ENCODE results near the gene PTPN1. TPM values are rescaled to one million over a fixed set of nuclear protein-coding genes. Genes with fewer than 3 reads are reported as not detected.
"Not testable (repeated sequence)": the region's sequence is repeated elsewhere in the genome, so short reads cannot be mapped to it uniquely, and the experiment has no call there.

Gene PTPN1
- total RNA-seq, 1 donor from 2014 or later = 23.3 TPM

DNA sequence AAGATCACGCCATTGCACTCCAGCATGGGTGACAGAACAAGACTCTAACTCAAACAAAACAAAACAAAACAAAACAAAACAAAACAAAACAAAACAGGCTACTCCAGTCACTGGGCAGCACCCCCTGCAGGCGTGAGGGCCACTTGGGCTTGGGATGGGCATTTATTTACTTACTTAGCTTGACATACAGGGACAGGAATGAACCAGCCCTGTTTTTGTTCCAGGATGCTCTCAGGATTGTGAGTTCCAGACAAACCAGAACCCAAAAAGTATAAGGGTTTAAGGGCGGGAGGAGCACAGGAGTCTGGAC, 4.0 kb upstream of the PTPN1 start:
- ATAC-seq (no peak), DNase-seq (ENCODE audit: missing footprints) (no peak)
- intact Hi-C loops (cut with DNase I) = loop anchor here (10.0 kb wide), 1 partner anchor 239 kb away; no protein-coding TSS in a partner anchor

DNA sequence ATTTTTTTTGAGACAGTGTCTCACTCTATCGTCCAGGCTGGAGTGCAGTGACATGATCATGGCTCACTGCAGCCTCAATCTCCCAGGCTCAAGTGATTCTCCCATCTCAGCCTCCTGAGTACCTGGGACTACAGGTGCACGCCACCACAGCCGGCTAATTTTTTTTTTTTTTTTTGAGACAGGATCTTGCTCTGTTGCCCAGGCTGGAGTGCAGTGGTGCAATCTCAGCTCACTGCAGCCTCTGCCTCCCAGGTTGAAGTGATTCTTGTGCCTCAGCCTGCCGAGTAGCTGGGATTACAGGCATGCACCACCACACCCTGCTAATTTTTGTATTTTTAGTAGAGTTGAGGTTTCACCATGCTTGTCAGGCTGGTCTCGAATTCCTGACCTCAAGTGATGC, 2.4 kb upstream of the PTPN1 start:
- not testable (repeated sequence) for ATAC-seq; DNase-seq (ENCODE audit: missing footprints)
- intact Hi-C loops (cut with DNase I) = loop anchor here (10.0 kb wide), 1 partner anchor 237 kb away; no protein-coding TSS in a partner anchor

- intact Hi-C loops (cut with DNase I) = loop anchor here (10.0 kb wide), 1 partner anchor 237 kb away; no protein-coding TSS in a partner anchor
- ATAC-seq (no peak), DNase-seq (ENCODE audit: missing footprints) (no peak)
Measured at GRCh38 chr20:50508171-50508755, 1.9 kb upstream of the PTPN1 start.

- no peak for ATAC-seq
- intact Hi-C loops (cut with DNase I) = loop anchor here (2.0 kb wide), 1 partner anchor 66 kb away; no protein-coding TSS in a partner anchor
- peak; percentile 74 for DNase-seq (ENCODE audit: missing footprints)
Measured at GRCh38 chr20:50510706-50511542, 741 bp downstream of the PTPN1 start.

DNA sequence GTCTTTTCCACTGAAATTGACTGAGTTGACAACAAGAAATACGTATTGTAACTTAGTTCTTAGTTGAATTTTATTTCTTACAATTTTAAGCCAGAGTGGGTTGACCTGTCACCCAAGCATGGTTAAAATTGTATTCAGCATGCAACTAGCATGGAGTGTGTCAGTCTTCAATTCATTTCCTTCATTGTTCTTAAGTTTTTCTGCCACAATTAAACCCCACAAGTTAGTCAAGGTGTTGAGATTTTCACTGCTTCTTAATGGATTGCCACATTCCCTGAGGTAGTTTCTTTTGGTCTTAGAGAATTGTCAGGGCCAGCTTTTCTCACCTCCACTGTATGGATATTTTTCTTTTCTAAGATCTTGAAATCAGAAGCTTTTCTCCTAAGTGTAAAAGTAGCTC, 2.1 kb downstream of the PTPN1 start:
- DNase-seq (ENCODE audit: missing footprints) = no peak
- intact Hi-C loops (cut with DNase I) = no loop called here
- ATAC-seq = no peak

- intact Hi-C loops (cut with DNase I) = no loop called here
- no peak for DNase-seq (ENCODE audit: missing footprints)
- no peak for ATAC-seq
Measured at GRCh38 chr20:50513169-50514034, 3.2 kb downstream of the PTPN1 start.

DNA sequence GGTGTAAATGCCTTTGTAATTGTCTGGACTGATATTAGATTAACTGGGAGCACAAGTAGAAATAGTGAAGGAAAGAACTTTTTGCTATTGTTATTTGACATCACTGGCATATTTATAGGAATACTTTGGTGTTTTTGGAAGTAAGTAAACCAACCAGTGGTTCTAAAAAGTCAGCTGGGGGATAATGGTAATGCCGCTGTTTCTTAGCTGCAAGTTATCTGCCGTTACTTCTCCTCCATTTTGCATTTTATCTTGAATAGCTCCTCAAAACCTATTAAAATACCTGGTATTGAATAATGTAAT, 3.8 kb downstream of the PTPN1 start:
- DNase-seq (ENCODE audit: missing footprints) (no peak), ATAC-seq (no peak)
- intact Hi-C loops (cut with DNase I) = no loop called here

- intact Hi-C loops (cut with DNase I) = no loop called here
- DNase-seq (ENCODE audit: missing footprints) (no peak), ATAC-seq (no peak)
Measured at GRCh38 chr20:50514750-50515149, 4.6 kb downstream of the PTPN1 start.

GRCh38 chr20:50515471-50516106, 5.4 kb downstream of the PTPN1 start:
- DNase-seq (ENCODE audit: missing footprints) = no peak
- no peak for ATAC-seq
- intact Hi-C loops (cut with DNase I) = no loop called here

GRCh38 chr20:50516180-50516934, 6.2 kb downstream of the PTPN1 start:
- DNase-seq (ENCODE audit: missing footprints) (no peak), ATAC-seq (no peak)
- intact Hi-C loops (cut with DNase I) = no loop called here

DNA sequence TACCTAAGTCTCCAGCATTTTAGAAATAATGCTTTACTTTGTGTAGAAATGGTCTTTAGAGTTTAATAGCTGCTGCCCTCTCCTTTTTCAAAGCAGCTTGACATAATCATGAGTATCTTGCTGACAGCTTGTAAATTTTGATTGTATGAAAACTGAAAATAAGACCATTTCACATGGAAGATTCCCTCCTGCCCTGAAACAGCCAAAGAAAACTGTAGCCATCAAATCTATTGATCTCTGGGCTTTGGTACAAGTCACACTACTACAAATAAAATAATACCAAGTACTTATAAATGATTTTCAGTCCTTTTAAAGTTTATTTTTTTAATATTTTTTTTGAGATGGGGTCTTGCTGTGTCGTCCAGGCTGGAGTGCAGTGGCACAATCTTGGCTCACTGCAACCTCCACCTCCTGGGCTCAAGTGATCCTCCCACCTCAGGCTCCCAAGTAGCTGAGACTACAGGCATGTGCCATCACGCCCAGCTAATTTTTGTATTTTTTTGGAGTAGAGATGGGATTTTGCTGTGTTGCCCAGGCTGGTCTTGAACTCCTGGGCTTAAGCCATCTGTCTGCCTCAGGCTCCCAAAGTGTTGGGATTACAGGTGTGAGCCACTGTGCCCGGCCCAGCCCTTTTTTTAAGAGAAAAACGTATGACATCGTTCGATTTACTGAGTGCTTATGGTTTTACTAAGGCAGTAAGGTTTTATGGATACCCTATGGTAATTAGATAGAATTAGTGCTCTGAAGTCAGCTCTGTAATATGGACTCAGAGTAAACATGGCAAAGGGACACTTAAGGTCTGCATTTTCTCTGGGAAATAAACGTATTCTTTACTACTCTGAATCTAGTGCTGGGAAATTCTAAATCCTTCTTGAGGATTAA, 7.0 kb downstream of the PTPN1 start:
- ATAC-seq (no peak), DNase-seq (ENCODE audit: missing footprints) (no peak)
- intact Hi-C loops (cut with DNase I) = no loop called here

DNA sequence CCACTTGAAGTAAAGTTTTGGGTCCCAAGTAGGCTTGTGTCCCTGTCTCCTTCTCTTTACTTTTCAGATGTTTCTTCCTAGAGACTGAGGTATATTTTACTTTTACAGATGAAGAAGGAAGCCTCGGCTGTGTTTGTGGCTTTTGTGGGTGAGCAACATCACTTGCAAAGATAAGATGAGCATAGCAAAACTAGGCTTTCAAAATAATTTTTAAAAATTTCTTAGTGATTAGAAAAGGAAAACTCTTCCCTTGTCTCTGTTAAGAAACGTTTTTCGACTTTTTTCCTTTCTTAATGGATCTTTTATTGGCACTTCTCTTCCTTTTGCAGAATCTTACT, 7.6 kb downstream of the PTPN1 start:
- no peak for DNase-seq (ENCODE audit: missing footprints)
- intact Hi-C loops (cut with DNase I) = no loop called here
- ATAC-seq = no peak

- DNase-seq (ENCODE audit: missing footprints) (no peak), ATAC-seq (no peak)
- intact Hi-C loops (cut with DNase I) = no loop called here
Measured at GRCh38 chr20:50518270-50518721, 8.1 kb downstream of the PTPN1 start.

DNA sequence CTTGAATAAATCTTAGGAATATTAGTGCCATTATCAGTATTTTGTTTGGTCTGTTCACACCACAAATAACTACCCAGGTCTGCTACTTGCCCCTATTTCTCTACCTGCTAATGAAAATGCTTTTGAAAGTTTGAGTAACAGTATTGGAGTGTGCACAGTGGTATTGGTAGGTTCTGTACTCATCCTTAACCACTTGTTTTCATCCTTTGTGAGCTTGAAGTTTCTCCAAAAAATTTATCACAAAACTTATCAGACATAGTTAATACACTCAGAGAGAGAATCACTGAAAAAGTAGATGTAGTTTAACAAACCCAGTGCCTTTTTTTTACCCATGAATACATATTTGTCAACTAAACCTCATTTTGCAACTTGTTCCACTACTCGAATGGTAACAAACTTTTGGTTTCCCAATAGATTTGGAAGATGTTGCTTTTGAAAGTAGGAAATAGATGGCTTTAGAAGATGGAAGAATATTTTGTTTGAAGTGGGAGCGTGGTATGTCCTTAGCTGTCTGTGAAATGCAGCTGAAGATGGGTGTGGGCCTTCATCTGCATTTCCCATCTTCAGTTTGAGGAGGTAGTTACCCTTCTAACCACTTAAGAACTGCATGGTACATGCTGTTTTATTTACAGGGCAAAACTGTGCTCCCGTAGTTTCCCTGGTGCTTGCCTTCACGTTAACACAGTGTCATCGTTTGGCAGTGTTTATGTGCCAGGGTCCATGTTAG, 9.0 kb downstream of the PTPN1 start:
- no peak for ATAC-seq
- intact Hi-C loops (cut with DNase I) = no loop called here
- DNase-seq (ENCODE audit: missing footprints) = no peak

- ATAC-seq (no peak), DNase-seq (ENCODE audit: missing footprints) (no peak)
- intact Hi-C loops (cut with DNase I) = no loop called here
Measured at GRCh38 chr20:50520222-50520880, 10.2 kb downstream of the PTPN1 start.

- intact Hi-C loops (cut with DNase I) = no loop called here
- no peak for DNase-seq (ENCODE audit: missing footprints)
- no peak for ATAC-seq
Measured at GRCh38 chr20:50521221-50522052, 11.3 kb downstream of the PTPN1 start.
